Activated T-cell treated with anti-CD3 and anti-CD28 coated beads, Interleukin-2, amount 50 U/mL, for 48 hours (primary cell): Measurements from ENCODE around the gene CATSPER4.

Experiments
- DNase-seq, 2 experiments: peaks; one replicate each; pipeline ENCODE4 v3.0.0-alpha.2; 2020

Gene CATSPER4

GRCh38 chr1:26190373-26190987 is at the start of gene CATSPER4:
CATSPER4 (plus strand) TSS chr1:26190602; CDS start chr1:26190628, 26 bp downstream.
- DNase-seq = no peak

GRCh38 chr1:26142159-26142558 is 48.2 kb upstream of the CATSPER4 start:
- DNase-seq = peak; percentile 11

- peak; percentile 80 to 84 for DNase-seq
These were observed 45.1 kb upstream of the CATSPER4 start for GRCh38 chr1:26145041-26145959.

GRCh38 chr1:26145960-26146294 is 44.5 kb upstream of the CATSPER4 start:
- peak in 1 of 2 experiments; percentile 6 for DNase-seq

GRCh38 chr1:26148887-26149286 is 41.5 kb upstream of the CATSPER4 start:
- DNase-seq = peak; percentile 5 to 7

- DNase-seq = no peak
These were observed 36.4 kb upstream of the CATSPER4 start for GRCh38 chr1:26153966-26154532.

GRCh38 chr1:26154750-26155149 is 35.7 kb upstream of the CATSPER4 start:
- DNase-seq = no peak

- DNase-seq = no peak
These were observed 34.8 kb upstream of the CATSPER4 start for GRCh38 chr1:26155370-26156284.

- no peak for DNase-seq
These were observed 33.9 kb upstream of the CATSPER4 start for GRCh38 chr1:26156285-26157038.

- no peak for DNase-seq
These were observed 32.0 kb upstream of the CATSPER4 start for GRCh38 chr1:26158271-26158907.

GRCh38 chr1:26158908-26159742 is 31.3 kb upstream of the CATSPER4 start, which contains the start of gene FAM110D:
FAM110D (plus strand) TSS chr1:26159079; CDS start chr1:26161292, 2,213 bp downstream.
- DNase-seq = no peak

- no peak for DNase-seq
These were observed 30.7 kb upstream of the CATSPER4 start for GRCh38 chr1:26159743-26160039.

- no peak for DNase-seq
These were observed 29.6 kb upstream of the CATSPER4 start for GRCh38 chr1:26160527-26161414.

- peak; percentile 68 to 73 for DNase-seq
These were observed 28.8 kb upstream of the CATSPER4 start for GRCh38 chr1:26161415-26162219.

GRCh38 chr1:26162220-26162709 is 28.1 kb upstream of the CATSPER4 start:
- DNase-seq = peak in 1 of 2 experiments; percentile 42

- no peak for DNase-seq
These were observed 26.7 kb upstream of the CATSPER4 start for GRCh38 chr1:26163684-26164035.

GRCh38 chr1:26164036-26164860 is 26.2 kb upstream of the CATSPER4 start:
- peak; percentile 74 to 78 for DNase-seq
